WTC11 (cell line): ENCODE results near the gene RAD51D. TPM values are rescaled to one million over a fixed set of nuclear protein-coding genes. Genes with fewer than 3 reads are reported as not detected.

Experiments
- ATAC-seq: fragments of 200-7000 bp; cut with Tn5 transposase; 2 replicates; pipeline ENCODE4 v1.10.0; 2021; ENCODE audit warnings: mild to moderate bottlenecking, moderate library complexity
- CTCF ChIA-PET: fragments of 300-600 bp; sonication (Branson Sonifier 250); formaldehyde crosslinking; loops from one replicate; lab custom pipeline; 2021; ENCODE audit warnings: antibody characterized with exemption; lab: Charles Lee
- POLR2A ChIA-PET: fragments of 350-600 bp; sonication (Branson Sonifier 250); formaldehyde crosslinking; loops from one replicate; lab custom pipeline; 2021; ENCODE audit warnings: antibody characterized with exemption; lab: Charles Lee
- DNase-seq: peaks from one replicate; pipeline ENCODE4 v3.0.0; 2021; ENCODE audit warnings: low spot score
- H3K27ac Mint-ChIP-seq: 2 replicates; pipeline ENCODE4 v1.8.0; 2021; ENCODE audit warnings: mixed read lengths
- H3K27me3 Mint-ChIP-seq: 2 replicates; pipeline ENCODE4 v1.8.0; 2021; ENCODE audit warnings: low read depth, mild to moderate bottlenecking, moderate library complexity, mixed read lengths
- H3K36me3 Mint-ChIP-seq: 2 replicates; pipeline ENCODE4 v1.8.0; 2021; ENCODE audit warnings: mixed read lengths
- H3K4me1 Mint-ChIP-seq: 2 replicates; pipeline ENCODE4 v1.8.0; 2022; ENCODE audit warnings: mixed read lengths
- H3K4me3 Mint-ChIP-seq: 2 replicates; pipeline ENCODE4 v1.8.0; 2021; ENCODE audit warnings: mild to moderate bottlenecking, moderate library complexity, mixed read lengths
- H3K9me3 Mint-ChIP-seq: 2 replicates; pipeline ENCODE4 v1.8.0; 2021; ENCODE audit warnings: mixed read lengths
- AR ChIP-seq: fragments of 250-450 bp; sonication (Bioruptor Pico); IDR thresholded peaks from 2 replicates; pipeline ENCODE4 v1.9.0; 2021; ENCODE audit warnings: mild to moderate bottlenecking
- ATF1 ChIP-seq: sonication (generic); formaldehyde crosslinking; IDR thresholded peaks from 2 replicates; pipeline ENCODE4 v1.8.1; 2023; ENCODE audit warnings: mild to moderate bottlenecking, moderate library complexity, missing genetic modification reagents
- CREM ChIP-seq: sonication (generic); formaldehyde crosslinking; IDR thresholded peaks from 2 replicates; pipeline ENCODE4 v1.8.1; 2022; ENCODE audit warnings: mild to moderate bottlenecking, missing genetic modification reagents, moderate library complexity
- ETV6 ChIP-seq: sonication (generic); formaldehyde crosslinking; IDR thresholded peaks from 2 replicates; pipeline ENCODE4 v1.8.1; 2022; ENCODE audit warnings: mild to moderate bottlenecking, missing genetic modification reagents
- HMGA2 ChIP-seq: fragments of 250-450 bp; sonication (Bioruptor Pico); IDR thresholded peaks from 2 replicates; pipeline ENCODE4 v1.4.0; 2021; ENCODE audit warnings: mild to moderate bottlenecking, moderate library complexity
- IRF2 ChIP-seq: sonication (generic); formaldehyde crosslinking; IDR thresholded peaks from 2 replicates; pipeline ENCODE4 v1.8.0; 2022; ENCODE audit warnings: low read depth, missing genetic modification reagents, borderline replicate concordance
- JUN ChIP-seq: sonication (generic); formaldehyde crosslinking; IDR thresholded peaks from 2 replicates; pipeline ENCODE4 v1.8.0; 2023; ENCODE audit warnings: mild to moderate bottlenecking, missing genetic modification reagents
- MXD4 ChIP-seq: fragments of 250-450 bp; sonication (Bioruptor Pico); IDR thresholded peaks from 2 replicates; pipeline ENCODE4 v1.8.0; 2021; ENCODE audit warnings: mild to moderate bottlenecking, moderate library complexity, borderline replicate concordance
- NFATC4 ChIP-seq: fragments of 250-450 bp; sonication (Bioruptor Pico); IDR thresholded peaks from 2 replicates; pipeline ENCODE4 v1.9.0; 2021; ENCODE audit warnings: mild to moderate bottlenecking
- NFE2L1 ChIP-seq: sonication (generic); formaldehyde crosslinking; IDR thresholded peaks from 2 replicates; pipeline ENCODE4 v1.8.1; 2023; ENCODE audit warnings: missing genetic modification reagents
- NR2C2 ChIP-seq: sonication (generic); formaldehyde crosslinking; IDR thresholded peaks from 2 replicates; pipeline ENCODE4 v1.8.0; 2022; ENCODE audit warnings: mild to moderate bottlenecking, missing genetic modification reagents
- OVOL2 ChIP-seq: fragments of 250-450 bp; sonication (Bioruptor Pico); IDR thresholded peaks from 2 replicates; pipeline ENCODE4 v1.9.0; 2021; ENCODE audit warnings: mild to moderate bottlenecking, borderline replicate concordance
- TCF7 ChIP-seq: sonication (generic); formaldehyde crosslinking; IDR thresholded peaks from 2 replicates; pipeline ENCODE4 v1.8.0; 2022; ENCODE audit warnings: mild to moderate bottlenecking, low read depth, missing genetic modification reagents, moderate library complexity
- TEAD4 ChIP-seq: sonication (generic); formaldehyde crosslinking; IDR thresholded peaks from 2 replicates; pipeline ENCODE4 v1.8.0; 2022; ENCODE audit warnings: mild to moderate bottlenecking, missing genetic modification reagents
- TP53 ChIP-seq: sonication (generic); formaldehyde crosslinking; IDR thresholded peaks from 2 replicates; pipeline ENCODE4 v1.8.1; 2023; ENCODE audit warnings: mild to moderate bottlenecking, missing genetic modification reagents
- ZNF423 ChIP-seq: fragments of 250-450 bp; sonication (Bioruptor Pico); IDR thresholded peaks from 2 replicates; pipeline ENCODE4 v2.1.2; 2022; ENCODE audit warnings: mild to moderate bottlenecking, moderate library complexity
- ZSCAN18 ChIP-seq: fragments of 250-450 bp; sonication (Bioruptor Pico); IDR thresholded peaks from 2 replicates; pipeline ENCODE4 v2.1.2; 2022; ENCODE audit warnings: mild to moderate bottlenecking, moderate library complexity
- total RNA-seq: library from RNA; stranded (reverse); gene quantifications from 3 replicates; pipeline ENCODE4 v1.2.3, GENCODE V29; 2021
- TF ChIP-seq, protein P1 (sequence below): sonication (generic); formaldehyde crosslinking; IDR thresholded peaks from 2 replicates; pipeline ENCODE4 v1.8.1; 2023; ENCODE audit warnings: mild to moderate bottlenecking, moderate library complexity, missing genetic modification reagents
- TF ChIP-seq, protein P2 (sequence below): sonication (generic); formaldehyde crosslinking; IDR thresholded peaks from 2 replicates; pipeline ENCODE4 v1.8.1; 2022; ENCODE audit warnings: mild to moderate bottlenecking, moderate library complexity, missing genetic modification reagents
- TF ChIP-seq, protein P3 (sequence below): sonication (generic); formaldehyde crosslinking; IDR thresholded peaks from 2 replicates; pipeline ENCODE4 v1.8.0; 2022; ENCODE audit warnings: mild to moderate bottlenecking, missing genetic modification reagents
- TF ChIP-seq, protein P4 (sequence below): fragments of 250-450 bp; sonication (Bioruptor Pico); IDR thresholded peaks from 2 replicates; pipeline ENCODE4 v1.9.0; 2021; ENCODE audit warnings: mild to moderate bottlenecking

The RAD51D gene
- total RNA-seq, 1 experiment from 2014 or later: 15.0 TPM

DNA sequence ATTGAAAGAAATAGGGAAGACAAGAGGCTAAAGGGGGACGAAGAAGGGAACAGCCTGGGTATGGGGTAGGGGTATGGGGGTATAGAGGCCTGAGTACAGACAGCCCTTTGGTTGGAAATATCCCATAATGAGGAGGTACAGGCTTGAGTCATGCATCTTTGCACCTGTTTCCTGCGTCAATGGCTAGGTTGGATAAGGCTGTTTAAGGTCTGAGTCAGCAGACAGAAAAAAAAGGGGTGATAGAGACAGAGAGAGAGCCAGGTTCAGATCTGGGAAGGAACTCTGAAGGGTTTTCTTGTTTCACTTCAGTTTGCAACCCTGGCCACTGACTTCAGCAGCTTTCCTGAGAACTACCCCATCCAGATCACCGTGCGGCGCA lies 10.3 kb upstream of the RAD51D start (continued):
- TF ChIP-seq ETV6 (CRISPR knock-in tag) (no peak), ZNF423 (no peak), JUN (no peak), NFATC4 (CRISPR knock-in tag) (no peak), AR (no peak), TEAD4 (CRISPR knock-in tag) (no peak), MXD4 (CRISPR knock-in tag) (no peak), OVOL2 (CRISPR knock-in tag) (no peak), NR2C2 (CRISPR knock-in tag) (no peak)
- TF ChIP-seq, protein P1, sequence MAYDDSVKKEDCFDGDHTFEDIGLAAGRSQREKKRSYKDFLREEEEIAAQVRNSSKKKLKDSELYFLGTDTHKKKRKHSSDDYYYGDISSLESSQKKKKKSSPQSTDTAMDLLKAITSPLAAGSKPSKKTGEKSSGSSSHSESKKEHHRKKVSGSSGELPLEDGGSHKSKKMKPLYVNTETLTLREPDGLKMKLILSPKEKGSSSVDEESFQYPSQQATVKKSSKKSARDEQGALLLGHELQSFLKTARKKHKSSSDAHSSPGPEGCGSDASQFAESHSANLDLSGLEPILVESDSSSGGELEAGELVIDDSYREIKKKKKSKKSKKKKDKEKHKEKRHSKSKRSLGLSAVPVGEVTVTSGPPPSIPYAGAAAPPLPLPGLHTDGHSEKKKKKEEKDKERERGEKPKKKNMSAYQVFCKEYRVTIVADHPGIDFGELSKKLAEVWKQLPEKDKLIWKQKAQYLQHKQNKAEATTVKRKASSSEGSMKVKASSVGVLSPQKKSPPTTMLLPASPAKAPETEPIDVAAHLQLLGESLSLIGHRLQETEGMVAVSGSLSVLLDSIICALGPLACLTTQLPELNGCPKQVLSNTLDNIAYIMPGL (CRISPR knock-in tag): no peak
- TF ChIP-seq, protein P2, sequence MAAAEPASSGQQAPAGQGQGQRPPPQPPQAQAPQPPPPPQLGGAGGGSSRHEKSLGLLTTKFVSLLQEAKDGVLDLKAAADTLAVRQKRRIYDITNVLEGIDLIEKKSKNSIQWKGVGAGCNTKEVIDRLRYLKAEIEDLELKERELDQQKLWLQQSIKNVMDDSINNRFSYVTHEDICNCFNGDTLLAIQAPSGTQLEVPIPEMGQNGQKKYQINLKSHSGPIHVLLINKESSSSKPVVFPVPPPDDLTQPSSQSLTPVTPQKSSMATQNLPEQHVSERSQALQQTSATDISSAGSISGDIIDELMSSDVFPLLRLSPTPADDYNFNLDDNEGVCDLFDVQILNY (CRISPR knock-in tag): no peak

- ChIA-PET CTCF (interaction anchor here (1.6 to 2.4 kb wide), 2 partner anchors 9 to 12 kb away, joined by 11 to 13 read pairs; partner anchors contain the start of gene RAD51D), POLR2A (no interaction called here)
- Mint-ChIP-seq H3K4me1 (no peaks in the 10 kb centered on the region), H3K27me3 (no peaks in the 10 kb centered on the region), H3K4me3 (no peak overlapping the region), H3K36me3 (peaks cover 32% of the 10 kb centered on the region), H3K27ac (no peak overlapping the region), H3K9me3 (0 out of 2 replicates have a peak, but pooled peaks cover 6% of the 10 kb centered on the region)
- ATAC-seq (peak; percentile 19), DNase-seq (no peak)
- TF ChIP-seq CREM (CRISPR knock-in tag): 0 out of 2 replicates have a peak, but pooled peaks have one; percentile 29
- 0 out of 2 replicates have a peak, but pooled peaks have one; percentile 32 for TF ChIP-seq ATF1 (CRISPR knock-in tag)
- TF ChIP-seq IRF2 (CRISPR knock-in tag): no peak
- TF ChIP-seq ZSCAN18: no peak
- no peak for TF ChIP-seq HMGA2 (CRISPR knock-in tag)
- no peak for TF ChIP-seq TCF7 (CRISPR knock-in tag)
- TF ChIP-seq, protein P3, sequence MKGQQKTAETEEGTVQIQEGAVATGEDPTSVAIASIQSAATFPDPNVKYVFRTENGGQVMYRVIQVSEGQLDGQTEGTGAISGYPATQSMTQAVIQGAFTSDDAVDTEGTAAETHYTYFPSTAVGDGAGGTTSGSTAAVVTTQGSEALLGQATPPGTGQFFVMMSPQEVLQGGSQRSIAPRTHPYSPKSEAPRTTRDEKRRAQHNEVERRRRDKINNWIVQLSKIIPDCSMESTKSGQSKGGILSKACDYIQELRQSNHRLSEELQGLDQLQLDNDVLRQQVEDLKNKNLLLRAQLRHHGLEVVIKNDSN (CRISPR knock-in tag): no peak
- TF ChIP-seq, protein P4, sequence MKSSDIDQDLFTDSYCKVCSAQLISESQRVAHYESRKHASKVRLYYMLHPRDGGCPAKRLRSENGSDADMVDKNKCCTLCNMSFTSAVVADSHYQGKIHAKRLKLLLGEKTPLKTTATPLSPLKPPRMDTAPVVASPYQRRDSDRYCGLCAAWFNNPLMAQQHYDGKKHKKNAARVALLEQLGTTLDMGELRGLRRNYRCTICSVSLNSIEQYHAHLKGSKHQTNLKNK: no peak
- TF ChIP-seq TP53: 0 out of 2 replicates have a peak, but pooled peaks have one; percentile 59
- TF ChIP-seq NFE2L1 (CRISPR knock-in tag): no peak
Measured at GRCh38 chr17:35129154-35129972, 9.7 kb upstream of the RAD51D start.
